HG03066 (cell line): Measurements from ENCODE around the gene CCDC171.

Experiments used
- ATAC-seq: cut with Tn5 transposase; IDR thresholded peaks from one replicate; pipeline ENCODE4 v1.9.1; 2021; ENCODE audit warnings: low read depth; ENCODE audit not compliant: unreplicated experiment

The CCDC171 gene

GRCh38 chr9:15972760-15973159, 419.9 kb downstream of the CCDC171 start:
- no peak for ATAC-seq

GRCh38 chr9:15975101-15975778, 422.4 kb downstream of the CCDC171 start:
- ATAC-seq = no peak

GRCh38 chr9:15977438-15977837, 424.6 kb downstream of the CCDC171 start:
- no peak for ATAC-seq

GRCh38 chr9:15982182-15982581, 429.3 kb downstream of the CCDC171 start:
- ATAC-seq = no peak

GRCh38 chr9:15999422-16000339, 446.8 kb downstream of the CCDC171 start:
- no peak for ATAC-seq

- no peak for ATAC-seq
These were observed 448.0 kb downstream of the CCDC171 start for GRCh38 chr9:16000811-16001210.

DNA sequence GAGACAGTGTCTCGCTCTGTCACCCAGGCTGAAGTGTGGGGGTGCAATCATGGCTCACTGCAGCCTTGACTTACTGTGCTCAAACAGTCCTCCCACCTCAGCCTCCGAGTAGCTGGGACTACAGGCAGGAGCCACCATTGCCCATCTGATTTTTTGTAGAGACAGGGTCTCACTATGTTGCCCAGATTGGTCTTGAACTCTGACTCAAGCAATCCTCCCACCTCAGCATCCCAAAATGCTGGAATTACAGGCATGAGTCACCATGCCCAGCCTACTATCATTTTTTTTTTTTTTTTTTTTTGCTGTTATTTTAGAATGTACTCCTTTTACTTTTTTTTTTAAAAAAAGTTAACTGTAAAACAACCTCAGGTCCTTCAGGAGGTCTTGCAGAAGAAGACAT, 449.0 kb downstream of the CCDC171 start:
- no peak for ATAC-seq

GRCh38 chr9:16002816-16003215, 450.0 kb downstream of the CCDC171 start:
- no peak for ATAC-seq

DNA sequence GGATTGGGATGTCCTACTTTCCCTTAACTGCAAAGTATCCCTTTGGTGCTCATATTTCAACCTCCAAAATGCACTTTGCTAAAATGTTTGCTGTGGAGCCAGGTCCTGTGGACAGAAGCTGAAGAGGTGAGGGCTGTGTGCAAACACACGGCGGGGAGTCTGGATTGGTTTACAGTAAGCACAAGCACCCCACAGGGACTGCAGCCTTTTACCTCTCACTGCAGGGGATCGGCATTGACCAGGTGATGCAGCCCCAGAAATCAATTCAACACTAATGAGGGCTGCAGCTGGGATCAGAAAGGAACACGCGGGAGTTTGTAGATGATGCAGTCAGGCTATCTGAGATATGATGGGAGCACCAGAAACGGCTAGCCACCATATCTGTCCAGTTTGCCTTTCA, 450.9 kb downstream of the CCDC171 start:
- ATAC-seq = no peak

- no peak for ATAC-seq
These were observed 451.8 kb downstream of the CCDC171 start for GRCh38 chr9:16004613-16005012.

GRCh38 chr9:16010221-16010620, 457.4 kb downstream of the CCDC171 start:
- ATAC-seq = no peak

- ATAC-seq = no peak
These were observed 459.8 kb downstream of the CCDC171 start for GRCh38 chr9:16012621-16013020.

- no peak for ATAC-seq
These were observed 460.5 kb downstream of the CCDC171 start for GRCh38 chr9:16013366-16013765.

DNA sequence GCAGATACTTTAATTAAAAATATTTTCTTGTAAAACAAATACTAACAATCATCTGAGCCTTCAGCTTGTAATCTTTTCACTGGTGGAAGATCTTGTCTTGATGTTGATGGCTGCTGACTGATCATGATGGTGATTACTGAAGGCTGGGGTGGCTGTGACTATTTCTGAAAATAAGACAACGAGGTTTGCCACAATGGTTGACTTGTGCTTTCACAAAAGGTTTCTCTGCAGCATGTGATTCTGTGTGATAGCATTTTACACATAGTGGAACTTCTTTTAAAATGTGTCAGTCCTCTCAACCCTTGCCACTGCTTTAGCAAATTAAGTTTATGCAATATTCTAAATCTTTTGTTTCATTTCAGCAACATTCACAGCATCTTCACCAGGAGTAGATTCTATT, 461.0 kb downstream of the CCDC171 start:
- ATAC-seq = no peak

- ATAC-seq = no peak
These were observed 469.4 kb downstream of the CCDC171 start for GRCh38 chr9:16022228-16022627.

- no peak for ATAC-seq
These were observed 470.6 kb downstream of the CCDC171 start for GRCh38 chr9:16023446-16023845.
